Breast epithelium (tissue), 4 donors: ENCODE measurements around the gene FOXP3. TPM values are rescaled to one million over a fixed set of nuclear protein-coding genes. Genes with fewer than 3 reads are reported as not detected.

ENCODE experiments used
- DNase-seq, 2 donors: peaks; one replicate each; pipeline ENCODE4 v3.0.0-alpha.2; 2019; ENCODE audit warnings: low spot score in 2 of 2
- H3K27ac ChIP-seq, 2 donors: fragments of 200-600 bp; sonication (generic) in 1 of 2; one replicate each; pipeline ENCODE4 v1.5.1; 2016 to 2019; ENCODE audit warnings: mild to moderate bottlenecking in 1 of 2
- H3K27me3 ChIP-seq, 2 donors: fragments of 200-600 bp; sonication (generic) in 1 of 2; one replicate each; pipeline versions ENCODE4 v1.5.1 to v1.6.0; 2017 to 2019; ENCODE audit warnings: control low read depth in 1 of 2, mild to moderate bottlenecking in 1 of 2
- H3K36me3 ChIP-seq: fragments of 200-600 bp; one replicate; pipeline ENCODE4 v1.5.1; 2019
- H3K4me1 ChIP-seq, 2 donors: fragments of 200-600 bp; sonication (generic); one replicate each; pipeline ENCODE4 v1.5.1; 2016 to 2019; ENCODE audit warnings: control low read depth in 1 of 2
- H3K4me3 ChIP-seq, 3 donors: fragments of 200-600 bp; sonication (generic); 1 replicate in 2 of 3; 2 replicates in 1 of 3; pipeline ENCODE4 v1.5.1; 2016 to 2019; ENCODE audit warnings: mild to moderate bottlenecking in 3 of 3, moderate library complexity in 2 of 3
- H3K9me3 ChIP-seq, 2 donors: fragments of 200-600 bp; sonication (generic) in 1 of 2; one replicate each; pipeline ENCODE4 v1.5.1; 2016 to 2019; ENCODE audit warnings: control low read depth in 1 of 2
- POLR2A ChIP-seq: fragments of 450-650 bp; IDR thresholded peaks from one replicate; pipeline ENCODE4 v1.6.1; 2016; ENCODE audit warnings: antibody characterized with exemption, mild to moderate bottlenecking, moderate library complexity
- POLR2AphosphoS5 ChIP-seq, 3 donors: sonication (generic); formaldehyde crosslinking; IDR thresholded peaks; one replicate each; pipeline ENCODE4 v1.6.1; 2017; ENCODE audit warnings: antibody characterized with exemption in 3 of 3
- intact Hi-C: fragments of 100-400 bp; cut with DNase I; formaldehyde crosslinking; loops from one replicate; pipeline ENCODE4 v1.15.1; 2023; ENCODE audit warnings: low total_unique reads
- total RNA-seq, 3 donors: library from RNA; depleted of rRNA; stranded (reverse); fragments of >200 nt; gene quantifications; one replicate each; pipeline ENCODE4 v1.1.0, GENCODE V29; 2016
- TF ChIP-seq, protein P1 (sequence below), 3 donors: fragments of 450-650 bp; IDR thresholded peaks; one replicate each; pipeline ENCODE4 v1.5.1; 2016 to 2017; ENCODE audit warnings: antibody characterized with exemption in 3 of 3, mild to moderate bottlenecking in 3 of 3, moderate library complexity in 3 of 3

The FOXP3 gene
- total RNA-seq, 3 donors from 2014 or later: 0.16 TPM; not detected in 2

GRCh38 chrX:49202022-49202421, 62.5 kb downstream of the FOXP3 start:
- Histone ChIP-seq H3K27me3 (peaks cover 0 to 59% of the 10 kb centered on the region in 2 donors), H3K9me3 (no peaks in the 10 kb centered on the region), H3K27ac (no peak overlapping the region), H3K36me3 (no peaks in the 10 kb centered on the region), H3K4me3 (no peak overlapping the region), H3K4me1 (no peaks in the 10 kb centered on the region)
- TF ChIP-seq POLR2AphosphoS5 (IDR thresholded peaks at IDR 0.05) (no peak), POLR2A (no peak)
- TF ChIP-seq, protein P1, sequence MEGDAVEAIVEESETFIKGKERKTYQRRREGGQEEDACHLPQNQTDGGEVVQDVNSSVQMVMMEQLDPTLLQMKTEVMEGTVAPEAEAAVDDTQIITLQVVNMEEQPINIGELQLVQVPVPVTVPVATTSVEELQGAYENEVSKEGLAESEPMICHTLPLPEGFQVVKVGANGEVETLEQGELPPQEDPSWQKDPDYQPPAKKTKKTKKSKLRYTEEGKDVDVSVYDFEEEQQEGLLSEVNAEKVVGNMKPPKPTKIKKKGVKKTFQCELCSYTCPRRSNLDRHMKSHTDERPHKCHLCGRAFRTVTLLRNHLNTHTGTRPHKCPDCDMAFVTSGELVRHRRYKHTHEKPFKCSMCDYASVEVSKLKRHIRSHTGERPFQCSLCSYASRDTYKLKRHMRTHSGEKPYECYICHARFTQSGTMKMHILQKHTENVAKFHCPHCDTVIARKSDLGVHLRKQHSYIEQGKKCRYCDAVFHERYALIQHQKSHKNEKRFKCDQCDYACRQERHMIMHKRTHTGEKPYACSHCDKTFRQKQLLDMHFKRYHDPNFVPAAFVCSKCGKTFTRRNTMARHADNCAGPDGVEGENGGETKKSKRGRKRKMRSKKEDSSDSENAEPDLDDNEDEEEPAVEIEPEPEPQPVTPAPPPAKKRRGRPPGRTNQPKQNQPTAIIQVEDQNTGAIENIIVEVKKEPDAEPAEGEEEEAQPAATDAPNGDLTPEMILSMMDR (IDR thresholded peaks at IDR 0.05): no peak
- DNase-seq: no peak
- intact Hi-C loops: no loop called here

Other genes with a start within 250 kb of the FOXP3 start
- 10 to 100 TPM; 44.1 to 93.3 (median 52.1) TPM for gene TFE3, start 221.4 kb downstream of the FOXP3 start, total RNA-seq
- gene CCDC120, start 205.7 kb downstream of the FOXP3 start, total RNA-seq: 1 to 10 TPM in 2 of 3 donors, under 1 TPM in 1; 0.80 to 6.3 (median 4.3) TPM
- 10 to 100 TPM in 1 of 3 donors, 1 to 10 TPM in 2; 5.9 to 18.4 (median 6.6) TPM for gene PRAF2, start 190.7 kb downstream of the FOXP3 start, total RNA-seq
- 100 to 1,000 TPM in 1 of 3 donors, 10 to 100 TPM in 2; 95.7 to 134 (median 98.6) TPM for gene WDR45, start 184.8 kb downstream of the FOXP3 start, total RNA-seq
- gene GPKOW, start 141.0 kb downstream of the FOXP3 start, total RNA-seq: 10 to 100 TPM; 21.1 to 28.8 (median 27.8) TPM
- 10 to 100 TPM in 1 of 3 donors, 1 to 10 TPM in 2; 1.3 to 12.4 (median 4.9) TPM for gene MAGIX, start 102.0 kb downstream of the FOXP3 start, total RNA-seq
- gene PLP2, start 92.8 kb downstream of the FOXP3 start, total RNA-seq: 10 to 100 TPM; 23.4 to 27.9 (median 27.8) TPM
- 10 to 100 TPM; 13.3 to 14.4 (median 14.0) TPM for gene PRICKLE3, start 78.3 kb downstream of the FOXP3 start, total RNA-seq
- gene SYP, start 64.5 kb downstream of the FOXP3 start, total RNA-seq: 1 to 10 TPM; 1.0 to 2.7 (median 1.3) TPM
- 1 to 10 TPM in 1 of 3 donors, under 1 TPM in 2; 0.48 to 1.8 (median 0.66) TPM for gene CACNA1F, start 31.4 kb downstream of the FOXP3 start, total RNA-seq
- gene CCDC22, start 29.2 kb downstream of the FOXP3 start, total RNA-seq: 10 to 100 TPM; 12.8 to 14.5 (median 13.1) TPM
- 1 to 10 TPM; 5.9 to 7.9 (median 7.2) TPM for gene PPP1R3F, start 5.1 kb upstream of the FOXP3 start, total RNA-seq
- gene GAGE10, start 38.9 kb upstream of the FOXP3 start, total RNA-seq: not detected
- not detected for gene GAGE12J, start 57.3 kb upstream of the FOXP3 start, total RNA-seq
- gene GAGE13, start 66.9 kb upstream of the FOXP3 start, total RNA-seq: not detected